Right lung (tissue), 5 donors: Measurements from ENCODE around the gene VEGFA. TPM values are rescaled to one million over a fixed set of nuclear protein-coding genes. Genes with fewer than 3 reads are reported as not detected.

Experiments used
- DNase-seq, 2 donors: peaks; one replicate each; pipeline ENCODE4 v3.0.0-alpha.2; 2013
- polyA plus RNA-seq, 5 donors: library from polyadenylated mRNA; unstranded; fragments of 120-200 nt; gene quantifications; one replicate each; pipeline versions ENCODE4 v1.2.1 to v1.2.3, GENCODE V29; 2013; ENCODE audit warnings: inconsistent platforms in 1 of 5, low replicate concordance in 1 of 5; ENCODE audit not compliant: insufficient read length in 5 of 5, insufficient read depth in 1 of 5

VEGFA gene
- polyA plus RNA-seq, 5 donors = 215 to 361 (median 293) TPM

- no peak for DNase-seq
Observed at GRCh38 chr6:43757966-43758616, 11.9 kb upstream of the VEGFA start.

- DNase-seq = no peak
Observed at GRCh38 chr6:43758617-43759050, 11.4 kb upstream of the VEGFA start.

- DNase-seq = no peak
Observed at GRCh38 chr6:43759136-43759906, 10.7 kb upstream of the VEGFA start.

- DNase-seq = no peak
Observed at GRCh38 chr6:43759907-43760206, 10.2 kb upstream of the VEGFA start.

GRCh38 chr6:43760210-43761168 lies 9.5 kb upstream of the VEGFA start:
- DNase-seq = no peak

- no peak for DNase-seq
Observed at GRCh38 chr6:43761666-43762409, 8.2 kb upstream of the VEGFA start.

- DNase-seq = no peak
Observed at GRCh38 chr6:43762410-43762768, 7.6 kb upstream of the VEGFA start.

GRCh38 chr6:43762966-43763695 lies 6.9 kb upstream of the VEGFA start:
- DNase-seq = no peak

GRCh38 chr6:43763812-43764522 lies 6.0 kb upstream of the VEGFA start:
- DNase-seq = no peak

- no peak for DNase-seq
Observed at GRCh38 chr6:43764772-43765171, 5.2 kb upstream of the VEGFA start.

- DNase-seq = no peak
Observed at GRCh38 chr6:43765776-43766499, 4.1 kb upstream of the VEGFA start.

GRCh38 chr6:43766500-43766853 lies 3.5 kb upstream of the VEGFA start:
- DNase-seq = no peak

GRCh38 chr6:43766964-43767461 lies 3.0 kb upstream of the VEGFA start:
- no peak for DNase-seq

- no peak for DNase-seq
Observed at GRCh38 chr6:43767553-43768505, 2.2 kb upstream of the VEGFA start.

- no peak for DNase-seq
Observed at GRCh38 chr6:43768506-43768860, 1.5 kb upstream of the VEGFA start.

- DNase-seq = peak; percentile 72 to 76
Observed at GRCh38 chr6:43768983-43769525, 957 bp upstream of the VEGFA start.

- DNase-seq = no peak
Observed at GRCh38 chr6:43770372-43771209, 580 bp downstream of the VEGFA start.
